Panc1 (cell line): ENCODE measurements around the gene DOLK. TPM values are rescaled to one million over a fixed set of nuclear protein-coding genes. Genes with fewer than 3 reads are reported as not detected.

ENCODE experiments used
- ATAC-seq: fragments of 200-7000 bp; cut with Tn5 transposase; 2 replicates; pipeline ENCODE4 v1.9.1; 2020; ENCODE audit warnings: mild to moderate bottlenecking, moderate library complexity
- BruUV-seq: library from RNA; stranded (reverse); fragments of 400-500 nt; replicated peaks from 2 replicates; lab custom pipeline; 2021; lab: Mats Ljungman, UMichigan
- CTCF ChIA-PET: fragments of 300-600 bp; sonication (Branson Sonifier 250); formaldehyde crosslinking; loops from one replicate; lab custom pipeline; 2022; ENCODE audit warnings: antibody characterized with exemption; lab: Charles Lee
- POLR2A ChIA-PET: fragments of 300-600 bp; sonication (Branson Sonifier 250); formaldehyde crosslinking; loops from one replicate; lab custom pipeline; 2022; ENCODE audit warnings: antibody characterized with exemption; lab: Charles Lee
- DNase-seq: peaks from one replicate; pipeline ENCODE4 v3.0.0-alpha.2; 2010; ENCODE audit warnings: low read depth, low spot score
- H3K27ac ChIP-seq: 2 replicates; pipeline ENCODE4 v1.5.1; 2011; ENCODE audit warnings: mild to moderate bottlenecking, low read length, inconsistent platforms
- H3K27me3 ChIP-seq: fragments of 200-500 bp; sonication (Bioruptor generic); 2 replicates; pipeline ENCODE4 v1.6.0; 2014; ENCODE audit warnings: low read length, inconsistent platforms; ENCODE audit not compliant: control insufficient read depth, insufficient read depth
- H3K36me3 ChIP-seq: fragments of 200-500 bp; sonication (Bioruptor generic); 2 replicates; pipeline ENCODE4 v1.5.1; 2014; ENCODE audit warnings: inconsistent platforms, mild to moderate bottlenecking, low read length, moderate library complexity; ENCODE audit not compliant: control insufficient read depth, insufficient read depth
- H3K4me1 ChIP-seq: 2 replicates; pipeline ENCODE4 v1.5.1; 2011; ENCODE audit warnings: inconsistent platforms, mild to moderate bottlenecking, low read length, moderate library complexity; ENCODE audit not compliant: control insufficient read depth, insufficient read depth
- H3K4me3 ChIP-seq, 2 experiments: 2 replicates each; pipeline ENCODE4 v1.5.1; 2011 to 2012; ENCODE audit warnings: low read depth in 2 of 2, low read length in 2 of 2, mild to moderate bottlenecking in 2 of 2, inconsistent platforms in 1 of 2, moderate library complexity in 1 of 2
- H3K9me3 ChIP-seq: fragments of 200-500 bp; sonication (Bioruptor generic); 2 replicates; pipeline ENCODE4 v1.5.1; 2014; ENCODE audit warnings: low read depth, mild to moderate bottlenecking, inconsistent platforms, low read length, moderate library complexity; ENCODE audit not compliant: control insufficient read depth, insufficient read depth
- CTCF ChIP-seq: fragments of 450-650 bp; IDR thresholded peaks from 2 replicates; pipeline ENCODE4 v1.5.1; 2017; ENCODE audit warnings: mild to moderate bottlenecking
- POLR2AphosphoS5 ChIP-seq: IDR thresholded peaks from 2 replicates; pipeline ENCODE4 v1.6.1; 2012; ENCODE audit warnings: mild to moderate bottlenecking, low read depth, low read length, moderate library complexity
- REST ChIP-seq, 2 experiments: IDR thresholded peaks; 2 replicates each; pipeline ENCODE4 v1.6.1; 2011 to 2012; ENCODE audit warnings: low read depth in 2 of 2, control low read depth in 1 of 2, low read length in 1 of 2, mild to moderate bottlenecking in 1 of 2, moderate library complexity in 1 of 2; ENCODE audit not compliant: insufficient read depth in 1 of 2
- SIN3A ChIP-seq: IDR thresholded peaks from 2 replicates; pipeline ENCODE4 v1.6.1; 2012; ENCODE audit warnings: low read depth, mild to moderate bottlenecking, low read length, moderate library complexity, borderline replicate concordance; ENCODE audit not compliant: insufficient read depth
- TCF7L2 ChIP-seq: IDR thresholded peaks from 2 replicates; pipeline ENCODE4 v1.6.1; 2011; ENCODE audit warnings: mild to moderate bottlenecking, low read depth, low read length, inconsistent platforms
- in situ Hi-C: cut with HindIII; loops from 2 replicates; pipeline ENCODE4 v1.10.0; 2016; ENCODE audit warnings: low sequenced_read_pairs, low pct_unique_long_range_greater_than_20kb
- intact Hi-C: fragments of 100-400 bp; cut with micrococcal nuclease; formaldehyde crosslinking; loops from one replicate; pipeline ENCODE4 v1.10.0; 2022; ENCODE audit not compliant: unreplicated experiment
- total RNA-seq: library from RNA; stranded (reverse); gene quantifications from one replicate; pipeline ENCODE4 v1.2.1, GENCODE V29; 2021; ENCODE audit not compliant: unreplicated experiment

The DOLK gene
- total RNA-seq, 1 experiment from 2014 or later = 20.0 TPM

GRCh38 chr9:128913995-128914772 is 33.2 kb downstream of the DOLK start:
- in situ Hi-C loops (no loop called here), intact Hi-C loops (no loop called here)
- ATAC-seq = no peak
- Histone ChIP-seq H3K27ac (no peak overlapping the region), H3K27me3 (no peaks in the 10 kb centered on the region), H3K4me1 (peaks cover 12% of the 10 kb centered on the region; the same call in 1 of the 2 replicates), H3K4me3 (no peak overlapping the region), H3K9me3 (no peaks in the 10 kb centered on the region), H3K36me3 (no peaks in the 10 kb centered on the region)
- POLR2A ChIA-PET = no interaction called here
- no peak for DNase-seq
- BruUV-seq = no TSS peak
- TF ChIP-seq TCF7L2 (no peak), POLR2AphosphoS5 (no peak), CTCF (no peak), SIN3A (no peak), REST (IDR thresholded peaks at IDR 0.05; ENCODE audit: insufficient read depth in 1 of 2, low read depth in 2 of 2, low read length in 1 of 2) (no peak)
- CTCF ChIA-PET = interaction anchor here (1.2 kb wide), 1 partner anchor 84 kb away, joined by 4 read pairs; the partner anchor contains the start of gene SPOUT1

DNA sequence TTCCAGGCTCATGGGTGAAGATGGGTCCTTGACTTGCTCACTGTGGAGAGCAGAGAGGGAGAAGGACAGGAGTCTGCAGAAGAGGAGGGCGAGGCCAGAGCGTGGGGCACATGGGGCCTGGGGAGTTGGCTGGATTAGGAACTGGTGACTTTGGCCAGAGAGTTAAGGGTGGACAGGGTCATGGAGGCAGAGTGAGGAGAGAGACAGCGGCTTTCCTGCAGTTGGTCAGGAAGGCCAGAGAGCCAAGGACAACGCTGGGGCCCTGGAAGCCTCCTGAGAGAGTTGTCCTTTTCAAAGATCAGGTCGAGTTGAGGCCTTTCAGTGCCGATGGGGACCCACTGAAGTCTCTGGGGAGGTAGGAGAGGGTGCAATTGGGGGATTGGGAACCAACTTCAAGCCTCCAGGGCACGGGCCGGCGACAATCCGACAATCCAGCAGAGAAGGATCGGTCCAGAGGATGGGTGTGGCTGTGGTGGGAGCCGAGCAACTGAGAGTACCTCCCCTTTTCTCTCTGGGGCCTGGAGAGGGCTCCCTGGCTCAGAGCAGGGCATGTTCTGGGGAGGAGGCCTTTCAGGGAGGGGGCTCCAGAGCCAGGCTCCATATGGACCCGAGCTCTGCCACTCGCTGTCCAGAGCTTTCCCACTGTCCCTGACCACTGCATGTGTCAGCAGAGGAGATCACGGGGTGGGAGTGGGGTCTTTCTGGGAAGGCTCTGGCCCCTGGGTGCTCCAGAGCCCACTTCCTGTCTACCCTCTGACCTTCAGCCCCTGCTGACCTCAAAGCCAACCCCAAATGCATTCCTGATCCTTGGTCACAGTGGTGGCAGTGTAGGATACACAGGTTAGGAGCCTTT is 34.1 kb downstream of the DOLK start:
- H3K4me1 ChIP-seq = peaks cover 12% of the 10 kb centered on the region; the same call in 1 of the 2 replicates
- 0 out of 2 replicates have a peak overlapping the region, but pooled peaks have one; percentile 29 for H3K27ac ChIP-seq
- intact Hi-C loops (no loop called here), in situ Hi-C loops (no loop called here)
- H3K36me3 ChIP-seq = no peaks in the 10 kb centered on the region
- TF ChIP-seq TCF7L2 (no peak), REST (IDR thresholded peaks at IDR 0.05; ENCODE audit: insufficient read depth in 1 of 2, low read depth in 2 of 2, low read length in 1 of 2) (no peak), SIN3A (no peak), POLR2AphosphoS5 (no peak), CTCF (no peak)
- DNase-seq (no peak), ATAC-seq (no peak)
- POLR2A ChIA-PET = no interaction called here
- H3K27me3 ChIP-seq = no peaks in the 10 kb centered on the region
- no TSS peak for BruUV-seq
- H3K4me3 ChIP-seq = no peak overlapping the region
- H3K9me3 ChIP-seq = no peaks in the 10 kb centered on the region
- CTCF ChIA-PET = interaction anchor here (1.2 kb wide), 1 partner anchor 83 kb away, joined by 4 read pairs; the partner anchor contains the start of gene SPOUT1
